Smooth muscle cell (in vitro differentiated cells): ENCODE data around the gene SMARCC1. TPM values are rescaled to one million over a fixed set of nuclear protein-coding genes. Genes with fewer than 3 reads are reported as not detected.

Experiments
- DNase-seq: peaks from one replicate; lab custom pipeline; 2025; ENCODE audit not compliant: unreplicated experiment; lab: John Stamatoyannopoulos, UW
- H2AFZ ChIP-seq: fragments of 200-600 bp; sonication (generic); 2 replicates; pipeline ENCODE4 v1.6.0; 2016; ENCODE audit warnings: antibody characterized with exemption, low read depth, mild to moderate bottlenecking
- H3F3A ChIP-seq: fragments of 200-600 bp; sonication (generic); 2 replicates; pipeline ENCODE4 v1.6.0; 2017; ENCODE audit warnings: antibody characterized with exemption, low read depth
- H3K27ac ChIP-seq: fragments of 200-600 bp; sonication (generic); 2 replicates; pipeline ENCODE4 v1.5.1; 2016; ENCODE audit warnings: low read depth, mild to moderate bottlenecking
- H3K27me3 ChIP-seq: fragments of 200-600 bp; sonication (generic); 2 replicates; pipeline ENCODE4 v1.6.1; 2016; ENCODE audit warnings: low read depth, mild to moderate bottlenecking
- H3K36me3 ChIP-seq: fragments of 200-600 bp; sonication (generic); 2 replicates; pipeline ENCODE4 v1.5.1; 2016; ENCODE audit warnings: low read depth
- H3K4me1 ChIP-seq: fragments of 200-600 bp; sonication (generic); 2 replicates; pipeline ENCODE4 v1.5.1; 2016; ENCODE audit warnings: low read depth
- H3K4me2 ChIP-seq: fragments of 200-600 bp; sonication (generic); 2 replicates; pipeline ENCODE4 v1.6.0; 2016; ENCODE audit warnings: mild to moderate bottlenecking
- H3K4me3 ChIP-seq: fragments of 200-600 bp; sonication (generic); 2 replicates; pipeline ENCODE4 v1.5.1; 2016; ENCODE audit warnings: mild to moderate bottlenecking
- H3K79me2 ChIP-seq: fragments of 200-600 bp; sonication (generic); 2 replicates; pipeline ENCODE4 v1.6.0; 2016; ENCODE audit warnings: low read depth, mild to moderate bottlenecking
- H3K9ac ChIP-seq: fragments of 200-600 bp; sonication (generic); 2 replicates; pipeline ENCODE4 v1.6.0; 2016; ENCODE audit warnings: low read depth
- H3K9me3 ChIP-seq: fragments of 200-600 bp; sonication (generic); replicated peaks from 2 replicates; pipeline ENCODE4 v1.5.1; 2016; ENCODE audit warnings: low read depth
- H4K20me1 ChIP-seq: fragments of 200-600 bp; sonication (generic); 2 replicates; pipeline ENCODE4 v1.6.0; 2016; ENCODE audit warnings: low read depth
- WGBS: methylation state at CpG from one replicate; pipeline ENCODE4 v1.1.7; 2016; ENCODE audit warnings: low lambda C conversion rate; 5-methylcytosine and 5-hydroxymethylcytosine counted together
- polyA plus RNA-seq: library from polyadenylated mRNA; unstranded; fragments of >200 nt; fragmentation: Nextera tagmentation; extraction: Ambion mirVana; gene quantifications from 2 replicates; pipeline ENCODE4 v1.2.1, GENCODE V29; 2016
- total RNA-seq: library from RNA; depleted of rRNA; stranded (reverse); fragments of >200 nt; gene quantifications from 2 replicates; pipeline ENCODE4 v1.2.3, GENCODE V29; 2014
- TF ChIP-seq, protein P1 (sequence below): fragments of 200-600 bp; sonication (generic); IDR thresholded peaks from 2 replicates; pipeline ENCODE4 v1.5.1; 2017; ENCODE audit warnings: borderline replicate concordance, mild to moderate bottlenecking, antibody characterized with exemption; ENCODE audit not compliant: insufficient read depth, poor library complexity, severe bottlenecking

The SMARCC1 gene
- total and polyA plus RNA-seq, 2 experiments from 2014 or later = 40.5 to 50.3 TPM

DNA sequence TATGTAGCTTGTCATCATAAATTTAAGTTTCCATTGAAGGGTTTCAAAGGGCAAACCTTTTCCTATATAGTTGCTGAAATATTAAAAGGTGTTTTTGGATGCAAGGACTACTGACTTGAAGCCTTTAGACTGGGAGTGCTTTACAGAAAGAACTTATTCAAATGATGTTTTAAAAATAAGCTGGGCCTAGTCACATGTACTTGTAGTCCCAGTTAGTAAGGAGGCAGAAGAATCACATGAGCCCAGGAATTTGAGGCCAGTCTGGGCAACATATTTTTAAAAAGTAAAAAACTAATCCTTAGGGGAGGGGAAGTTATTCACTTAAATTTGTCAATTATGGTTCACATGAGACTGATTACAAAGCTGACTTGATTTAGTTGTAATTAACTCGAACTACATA, 65.0 kb downstream of the SMARCC1 start:
- TF ChIP-seq, protein P1, sequence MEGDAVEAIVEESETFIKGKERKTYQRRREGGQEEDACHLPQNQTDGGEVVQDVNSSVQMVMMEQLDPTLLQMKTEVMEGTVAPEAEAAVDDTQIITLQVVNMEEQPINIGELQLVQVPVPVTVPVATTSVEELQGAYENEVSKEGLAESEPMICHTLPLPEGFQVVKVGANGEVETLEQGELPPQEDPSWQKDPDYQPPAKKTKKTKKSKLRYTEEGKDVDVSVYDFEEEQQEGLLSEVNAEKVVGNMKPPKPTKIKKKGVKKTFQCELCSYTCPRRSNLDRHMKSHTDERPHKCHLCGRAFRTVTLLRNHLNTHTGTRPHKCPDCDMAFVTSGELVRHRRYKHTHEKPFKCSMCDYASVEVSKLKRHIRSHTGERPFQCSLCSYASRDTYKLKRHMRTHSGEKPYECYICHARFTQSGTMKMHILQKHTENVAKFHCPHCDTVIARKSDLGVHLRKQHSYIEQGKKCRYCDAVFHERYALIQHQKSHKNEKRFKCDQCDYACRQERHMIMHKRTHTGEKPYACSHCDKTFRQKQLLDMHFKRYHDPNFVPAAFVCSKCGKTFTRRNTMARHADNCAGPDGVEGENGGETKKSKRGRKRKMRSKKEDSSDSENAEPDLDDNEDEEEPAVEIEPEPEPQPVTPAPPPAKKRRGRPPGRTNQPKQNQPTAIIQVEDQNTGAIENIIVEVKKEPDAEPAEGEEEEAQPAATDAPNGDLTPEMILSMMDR = no peak
- H3K4me2 ChIP-seq = no peak overlapping the region
- no peak overlapping the region for H3K9ac ChIP-seq
- peaks cover 21% of the 10 kb centered on the region for H3K36me3 ChIP-seq
- no peaks in the 10 kb centered on the region for H3F3A ChIP-seq
- 100% methylated on average over 1 of the region's 1 CpG for WGBS
- H2AFZ ChIP-seq = no peak overlapping the region
- H4K20me1 ChIP-seq = peaks cover 17% of the 10 kb centered on the region
- H3K4me3 ChIP-seq = no peak overlapping the region
- no peak overlapping the region for H3K27ac ChIP-seq
- H3K27me3 ChIP-seq = no peaks in the 10 kb centered on the region
- peaks cover 11% of the 10 kb centered on the region for H3K79me2 ChIP-seq
- H3K9me3 ChIP-seq = no peaks in the 10 kb centered on the region
- DNase-seq = no peak
- H3K4me1 ChIP-seq = no peaks in the 10 kb centered on the region

DNA sequence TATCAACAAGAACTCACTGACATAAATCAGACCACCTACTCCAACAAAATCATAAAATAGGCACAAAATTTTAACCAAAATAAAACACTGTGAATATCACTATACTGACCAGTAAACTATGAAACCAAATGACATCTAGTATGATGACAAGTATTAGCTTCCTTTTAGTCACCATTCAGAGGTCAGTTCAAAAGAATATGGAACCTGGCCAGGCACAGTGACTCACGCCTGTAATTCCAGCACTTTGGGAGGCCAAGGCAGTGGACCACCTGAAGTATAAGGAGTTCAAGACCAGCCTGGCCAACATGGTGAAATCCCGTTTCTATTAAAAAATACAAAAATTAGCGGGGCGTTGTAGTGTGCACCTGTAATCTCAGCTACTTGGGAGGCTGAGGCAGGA, 65.8 kb downstream of the SMARCC1 start:
- Histone ChIP-seq H3F3A (no peaks in the 10 kb centered on the region), H3K9me3 (no peaks in the 10 kb centered on the region), H3K79me2 (peaks cover 4% of the 10 kb centered on the region), H3K27ac (no peak overlapping the region), H3K4me2 (no peak overlapping the region), H3K27me3 (no peaks in the 10 kb centered on the region), H3K4me1 (no peaks in the 10 kb centered on the region), H3K36me3 (peaks cover 26% of the 10 kb centered on the region), H3K4me3 (no peak overlapping the region), H4K20me1 (peaks cover 20% of the 10 kb centered on the region), H3K9ac (no peak overlapping the region), H2AFZ (no peak overlapping the region)
- WGBS = 94% methylated on average over 4 of the region's 4 CpGs
- no peak for DNase-seq
- TF ChIP-seq, protein P1 = no peak

DNA sequence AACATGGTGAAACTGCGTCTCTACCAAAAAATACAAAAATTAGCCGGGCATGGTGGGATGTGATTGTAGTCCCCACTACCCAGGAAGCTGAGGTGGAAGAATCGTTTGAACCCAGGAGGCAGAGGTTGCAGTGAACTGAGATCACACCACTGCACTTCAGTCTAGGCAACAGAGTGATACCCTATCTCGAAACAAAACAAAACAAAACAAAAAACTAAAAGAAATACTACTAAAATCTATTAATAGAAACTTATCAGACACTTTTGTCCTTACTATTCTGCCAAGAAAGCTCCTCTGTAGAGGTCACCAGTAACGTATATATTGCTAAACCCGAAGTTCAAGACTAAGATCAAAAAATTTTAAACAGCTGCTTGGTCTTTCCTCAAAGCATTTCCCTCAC, 67.1 kb downstream of the SMARCC1 start:
- Histone ChIP-seq H3K9me3 (no peaks in the 10 kb centered on the region), H3K4me1 (no peaks in the 10 kb centered on the region), H3K27me3 (no peaks in the 10 kb centered on the region), H3K36me3 (peaks cover 34% of the 10 kb centered on the region), H4K20me1 (peaks cover 24% of the 10 kb centered on the region), H3K4me3 (no peak overlapping the region), H3F3A (no peaks in the 10 kb centered on the region), H3K79me2 (peaks cover 2% of the 10 kb centered on the region), H2AFZ (no peak overlapping the region), H3K4me2 (no peak overlapping the region), H3K9ac (no peak overlapping the region), H3K27ac (no peak overlapping the region)
- DNase-seq = no peak
- 97% methylated on average over 6 of the region's 6 CpGs for WGBS
- TF ChIP-seq, protein P1 = no peak

DNA sequence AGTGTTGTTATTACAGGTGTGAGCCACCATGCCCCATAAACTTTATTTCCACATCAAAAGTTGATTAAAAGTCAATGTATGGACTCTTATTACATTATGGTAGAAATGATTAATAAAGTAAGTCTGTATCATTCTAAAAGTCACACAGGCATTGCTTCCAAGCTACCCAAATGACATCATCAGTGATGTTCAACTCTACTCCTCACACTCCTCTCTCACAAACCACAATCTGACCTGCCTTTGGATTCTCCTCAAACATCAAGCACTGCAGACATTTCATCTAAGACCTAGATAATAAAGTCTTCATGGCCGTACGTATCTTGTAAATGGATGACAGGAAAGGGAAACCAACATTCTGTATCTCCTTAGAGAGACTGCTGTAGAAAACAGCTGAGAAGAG, 68.0 kb downstream of the SMARCC1 start:
- DNase-seq = no peak
- H3K27me3 ChIP-seq = no peaks in the 10 kb centered on the region
- H2AFZ ChIP-seq = no peak overlapping the region
- H3K27ac ChIP-seq = no peak overlapping the region
- 98% methylated on average over 2 of the region's 2 CpGs for WGBS
- H3K4me3 ChIP-seq = no peak overlapping the region
- H3K9ac ChIP-seq = no peak overlapping the region
- peaks cover 24% of the 10 kb centered on the region for H4K20me1 ChIP-seq
- no peak overlapping the region for H3K4me2 ChIP-seq
- TF ChIP-seq, protein P1 = no peak
- H3F3A ChIP-seq = no peaks in the 10 kb centered on the region
- no peaks in the 10 kb centered on the region for H3K9me3 ChIP-seq
- no peaks in the 10 kb centered on the region for H3K4me1 ChIP-seq
- H3K79me2 ChIP-seq = peaks cover 4% of the 10 kb centered on the region
- peaks cover 28% of the 10 kb centered on the region for H3K36me3 ChIP-seq
